ENCODE data around the gene CMTM2. TPM values are rescaled to one million over a fixed set of nuclear protein-coding genes. Genes with fewer than 3 reads are reported as not detected.
A peak's percentile ranks its signal among the peaks of the same experiment; 100 is the strongest.

CMTM2 gene
- total and polyA plus RNA-seq, 2 of the 4 experiments (the other 2 are of a cell fraction), result not detected

- no peaks in the 10 kb centered on the region for H3K9me1 ChIP-seq (ENCODE audit: insufficient read depth, low read length)
- H2BK20ac ChIP-seq (ENCODE audit: low read depth, low read length), result no peak overlapping the region
- no peak overlapping the region for H2AK9ac ChIP-seq (replicated peaks; ENCODE audit: low read depth, low read length, poor library complexity)
- no CpG with 5 or more reads among the region's 1 CpG for WGBS, 2 experiments (ENCODE audit: extremely low coverage in 2 of 2, insufficient read length in 1 of 2)
- TF ChIP-seq CEBPB (IDR thresholded peaks at IDR 0.05; ENCODE audit: low read depth, low read length), result no peak
- TF ChIP-seq, protein P1, sequence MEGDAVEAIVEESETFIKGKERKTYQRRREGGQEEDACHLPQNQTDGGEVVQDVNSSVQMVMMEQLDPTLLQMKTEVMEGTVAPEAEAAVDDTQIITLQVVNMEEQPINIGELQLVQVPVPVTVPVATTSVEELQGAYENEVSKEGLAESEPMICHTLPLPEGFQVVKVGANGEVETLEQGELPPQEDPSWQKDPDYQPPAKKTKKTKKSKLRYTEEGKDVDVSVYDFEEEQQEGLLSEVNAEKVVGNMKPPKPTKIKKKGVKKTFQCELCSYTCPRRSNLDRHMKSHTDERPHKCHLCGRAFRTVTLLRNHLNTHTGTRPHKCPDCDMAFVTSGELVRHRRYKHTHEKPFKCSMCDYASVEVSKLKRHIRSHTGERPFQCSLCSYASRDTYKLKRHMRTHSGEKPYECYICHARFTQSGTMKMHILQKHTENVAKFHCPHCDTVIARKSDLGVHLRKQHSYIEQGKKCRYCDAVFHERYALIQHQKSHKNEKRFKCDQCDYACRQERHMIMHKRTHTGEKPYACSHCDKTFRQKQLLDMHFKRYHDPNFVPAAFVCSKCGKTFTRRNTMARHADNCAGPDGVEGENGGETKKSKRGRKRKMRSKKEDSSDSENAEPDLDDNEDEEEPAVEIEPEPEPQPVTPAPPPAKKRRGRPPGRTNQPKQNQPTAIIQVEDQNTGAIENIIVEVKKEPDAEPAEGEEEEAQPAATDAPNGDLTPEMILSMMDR (conservative IDR thresholded peaks at IDR 0.05; ENCODE audit: low read depth, low read length), result 0 out of 2 replicates have a peak, but pooled peaks have one; percentile 11
- 0 out of 2 replicates have a peak, but pooled peaks cover 3% of the 10 kb centered on the region for H4K20me1 ChIP-seq (ENCODE audit: insufficient read depth, low read length)
- H2AK5ac ChIP-seq (ENCODE audit: low read depth, low read length), result no peak overlapping the region
- H3K4me2 ChIP-seq (ENCODE audit: low read depth, low read length), result no peak overlapping the region
- H2AFZ ChIP-seq (replicated peaks; ENCODE audit: low read length, poor library complexity), result no peak overlapping the region
- H2BK120ac ChIP-seq (ENCODE audit: low read depth, low read length), result no peak overlapping the region
- POLR2A ChIA-PET (ENCODE audit: unreplicated experiment), result no interaction called here
- no peak for ATAC-seq (ENCODE audit: low read depth)
- no peak overlapping the region for H3K27ac ChIP-seq (ENCODE audit: insufficient read depth, low read length)
- H3K4me3 ChIP-seq (ENCODE audit: insufficient read depth, low read depth, low read length), result no peak overlapping the region
- no peaks in the 10 kb centered on the region for H3K27me3 ChIP-seq (ENCODE audit: control insufficient read depth, insufficient read depth, low read length)
- no peak for DNase-seq
- H3K23ac ChIP-seq (ENCODE audit: low read depth, low read length), result no peak overlapping the region
- H3K9ac ChIP-seq (ENCODE audit: low read depth, low read length), result no peak overlapping the region
- H3K36me3 ChIP-seq (ENCODE audit: control insufficient read depth, insufficient read depth, low read length), result peaks cover 25% of the 10 kb centered on the region
- intact Hi-C loops (cut with micrococcal nuclease) (no loop called here), dilution Hi-C loops (cut with HindIII; ENCODE audit: low sequenced_read_pairs, unreplicated experiment) (no loop called here), in situ Hi-C loops (cut with MboI; ENCODE audit: low sequenced_read_pairs) (no loop called here)
- no peak overlapping the region for H3K18ac ChIP-seq (ENCODE audit: low read depth, low read length)
- BruUV-seq (replicated peaks), result no TSS peak
- no peak overlapping the region for H3K4ac ChIP-seq (ENCODE audit: low read depth, low read length)
- no peak overlapping the region for H2BK5ac ChIP-seq (ENCODE audit: low read depth, low read length, poor library complexity, severe bottlenecking)
- H3K9me3 ChIP-seq (ENCODE audit: control insufficient read depth, insufficient read depth, low read length), result no peaks in the 10 kb centered on the region
- H4K5ac ChIP-seq (ENCODE audit: low read depth, low read length), result no peak overlapping the region
- no peak overlapping the region for H3K14ac ChIP-seq (replicated peaks; ENCODE audit: low read depth, low read length)
- H4K8ac ChIP-seq (ENCODE audit: low read depth in 2 of 2, low read length in 2 of 2), result no peak overlapping the region
- H3K56ac ChIP-seq (ENCODE audit: extremely low read depth, insufficient read depth, low read length), result no peak overlapping the region
- no peak overlapping the region for H4K91ac ChIP-seq (ENCODE audit: insufficient read depth, low read depth, low read length)
- no peak overlapping the region for H2BK15ac ChIP-seq (ENCODE audit: low read depth, low read length)
- CTCF ChIA-PET, result interaction anchor here (1.0 kb wide), 1 partner anchor 51 kb away, joined by 3 read pairs; no protein-coding TSS in a partner anchor
- peaks cover 15 to 46% of the 10 kb centered on the region in 2 experiments; a peak in 3 of 4 replicates for H3K79me1 ChIP-seq (ENCODE audit: low read depth in 1 of 2, low read length in 2 of 2)
- H3K4me1 ChIP-seq (ENCODE audit: control insufficient read depth, insufficient read depth, low read length), result no peaks in the 10 kb centered on the region
These were observed 16.9 kb upstream of the CMTM2 start for GRCh38 chr16:66562409-66562808.
